Mucosa of stomach (tissue), 1 donor: ENCODE measurements around the gene LCN10.

Experiments
- H3K27me3 ChIP-seq: one replicate; pipeline ENCODE4 v1.7.0; 2013; ENCODE audit warnings: mild to moderate bottlenecking, low read length; ENCODE audit not compliant: control insufficient read depth, insufficient read depth
- H3K36me3 ChIP-seq: one replicate; pipeline ENCODE4 v1.7.0; 2013; ENCODE audit warnings: low read length; ENCODE audit not compliant: control insufficient read depth, insufficient read depth
- H3K4me1 ChIP-seq: one replicate; pipeline ENCODE4 v1.7.0; 2013; ENCODE audit warnings: mild to moderate bottlenecking, low read length; ENCODE audit not compliant: control insufficient read depth, insufficient read depth
- H3K4me3 ChIP-seq: one replicate; pipeline ENCODE4 v1.7.0; 2013; ENCODE audit warnings: low read length
- H3K9ac ChIP-seq: one replicate; pipeline ENCODE4 v1.7.0; 2013; ENCODE audit warnings: mild to moderate bottlenecking, low read length, moderate library complexity
- H3K9me3 ChIP-seq: one replicate; pipeline ENCODE4 v1.7.0; 2013; ENCODE audit warnings: mild to moderate bottlenecking, low read length, moderate library complexity; ENCODE audit not compliant: control insufficient read depth
- donor health status: Pancreatic carcinoma.

Gene LCN10

GRCh38 chr9:136740491-136740890 lies 2.2 kb downstream of the LCN10 start:
- Histone ChIP-seq H3K4me3 (no peak overlapping the region), H3K36me3 (no peaks in the 10 kb centered on the region), H3K27me3 (peaks cover 40% of the 10 kb centered on the region), H3K4me1 (peaks cover 12% of the 10 kb centered on the region), H3K9me3 (no peaks in the 10 kb centered on the region), H3K9ac (no peak overlapping the region)

GRCh38 chr9:136740069-136740468 lies 2.7 kb downstream of the LCN10 start:
- H3K9me3 ChIP-seq = no peaks in the 10 kb centered on the region
- H3K27me3 ChIP-seq = peaks cover 40% of the 10 kb centered on the region
- peaks cover 12% of the 10 kb centered on the region for H3K4me1 ChIP-seq
- no peak overlapping the region for H3K9ac ChIP-seq
- H3K4me3 ChIP-seq = no peak overlapping the region
- no peaks in the 10 kb centered on the region for H3K36me3 ChIP-seq

- no peak overlapping the region for H3K4me3 ChIP-seq
- H3K9ac ChIP-seq = no peak overlapping the region
- H3K4me1 ChIP-seq = peaks cover 12% of the 10 kb centered on the region
- no peaks in the 10 kb centered on the region for H3K9me3 ChIP-seq
- no peaks in the 10 kb centered on the region for H3K36me3 ChIP-seq
- peaks cover 40% of the 10 kb centered on the region for H3K27me3 ChIP-seq
Measured at GRCh38 chr9:136739509-136739908, 3.2 kb downstream of the LCN10 start.

GRCh38 chr9:136738960-136739359 lies 3.8 kb downstream of the LCN10 start:
- peaks cover 40% of the 10 kb centered on the region for H3K27me3 ChIP-seq
- H3K36me3 ChIP-seq = no peaks in the 10 kb centered on the region
- no peaks in the 10 kb centered on the region for H3K9me3 ChIP-seq
- H3K4me3 ChIP-seq = no peak overlapping the region
- H3K4me1 ChIP-seq = peaks cover 12% of the 10 kb centered on the region
- H3K9ac ChIP-seq = no peak overlapping the region

DNA sequence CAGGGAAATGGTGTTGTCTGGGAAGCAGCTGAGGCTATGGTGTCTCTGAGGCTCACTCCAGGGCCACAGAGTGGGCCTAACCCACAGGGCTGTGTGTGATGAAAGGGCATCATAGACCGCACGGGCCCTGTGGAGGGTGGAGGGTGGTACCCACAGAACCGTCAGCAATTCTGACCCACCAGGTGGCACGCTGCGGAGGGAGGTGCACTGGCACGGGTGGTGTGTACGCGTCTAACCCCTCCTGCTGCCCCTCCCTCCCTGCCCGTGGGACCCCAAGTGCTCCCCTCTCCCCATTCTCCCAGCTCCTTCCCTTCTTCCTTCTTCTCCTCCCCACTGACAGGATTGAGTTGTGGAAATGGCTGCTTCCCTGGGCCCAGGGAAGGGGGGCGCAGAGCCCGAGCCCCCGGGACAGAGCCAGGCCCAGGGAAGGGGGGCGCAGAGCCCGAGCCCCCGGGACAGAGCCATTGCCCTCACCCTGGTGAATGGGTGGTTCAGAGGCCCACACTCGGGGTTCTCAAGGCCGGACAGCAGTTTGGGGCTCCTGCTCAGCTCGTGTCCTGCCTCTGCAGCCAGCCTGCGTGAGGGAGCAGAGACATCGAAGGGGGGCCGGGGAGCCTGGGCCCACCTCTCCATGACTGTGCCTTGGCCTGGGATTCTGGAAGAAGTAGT lies 6.8 kb downstream of the LCN10 start:
- Histone ChIP-seq H3K27me3 (peaks cover 11% of the 10 kb centered on the region), H3K4me1 (no peaks in the 10 kb centered on the region), H3K4me3 (no peak overlapping the region), H3K9me3 (no peaks in the 10 kb centered on the region), H3K36me3 (no peaks in the 10 kb centered on the region), H3K9ac (no peak overlapping the region)

DNA sequence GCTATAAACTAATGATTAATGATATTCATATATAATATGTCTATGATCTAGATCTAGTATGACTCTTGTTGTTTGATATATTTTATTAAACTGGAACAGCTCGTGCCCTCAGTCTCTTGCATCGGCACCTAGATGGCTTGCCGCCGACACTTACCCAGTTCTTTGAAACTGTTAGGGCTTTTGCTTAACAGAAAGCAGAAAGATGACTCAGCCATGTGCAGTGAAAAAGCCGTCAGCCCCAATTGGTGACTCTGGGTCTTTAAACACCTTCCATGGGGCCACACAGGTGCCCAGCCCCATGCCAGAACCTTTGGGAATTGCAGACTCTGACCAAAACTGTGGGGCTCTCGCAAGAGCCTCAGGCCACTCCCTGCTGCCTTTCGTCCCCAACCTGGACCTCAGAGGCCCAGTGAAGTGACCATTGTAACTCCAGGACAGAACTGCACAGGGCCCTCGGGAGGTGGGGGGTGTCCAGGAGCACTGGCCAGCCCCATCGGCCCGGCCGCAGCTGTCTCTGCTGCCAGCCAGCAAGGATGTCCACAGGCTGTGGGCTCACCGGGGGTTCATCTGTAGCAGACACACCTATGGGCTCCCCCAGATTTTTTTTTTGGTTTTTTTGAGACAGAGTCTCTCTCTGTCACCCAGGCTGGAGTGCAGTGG lies 7.8 kb downstream of the LCN10 start:
- Histone ChIP-seq H3K9ac (no peak overlapping the region), H3K9me3 (no peaks in the 10 kb centered on the region), H3K36me3 (no peaks in the 10 kb centered on the region), H3K4me1 (no peaks in the 10 kb centered on the region), H3K4me3 (no peak overlapping the region), H3K27me3 (peaks cover 2% of the 10 kb centered on the region)

GRCh38 chr9:136733611-136734010 lies 9.1 kb downstream of the LCN10 start:
- no peak overlapping the region for H3K9ac ChIP-seq
- H3K27me3 ChIP-seq = no peaks in the 10 kb centered on the region
- no peaks in the 10 kb centered on the region for H3K9me3 ChIP-seq
- no peaks in the 10 kb centered on the region for H3K36me3 ChIP-seq
- no peak overlapping the region for H3K4me3 ChIP-seq
- peaks cover 5% of the 10 kb centered on the region for H3K4me1 ChIP-seq

DNA sequence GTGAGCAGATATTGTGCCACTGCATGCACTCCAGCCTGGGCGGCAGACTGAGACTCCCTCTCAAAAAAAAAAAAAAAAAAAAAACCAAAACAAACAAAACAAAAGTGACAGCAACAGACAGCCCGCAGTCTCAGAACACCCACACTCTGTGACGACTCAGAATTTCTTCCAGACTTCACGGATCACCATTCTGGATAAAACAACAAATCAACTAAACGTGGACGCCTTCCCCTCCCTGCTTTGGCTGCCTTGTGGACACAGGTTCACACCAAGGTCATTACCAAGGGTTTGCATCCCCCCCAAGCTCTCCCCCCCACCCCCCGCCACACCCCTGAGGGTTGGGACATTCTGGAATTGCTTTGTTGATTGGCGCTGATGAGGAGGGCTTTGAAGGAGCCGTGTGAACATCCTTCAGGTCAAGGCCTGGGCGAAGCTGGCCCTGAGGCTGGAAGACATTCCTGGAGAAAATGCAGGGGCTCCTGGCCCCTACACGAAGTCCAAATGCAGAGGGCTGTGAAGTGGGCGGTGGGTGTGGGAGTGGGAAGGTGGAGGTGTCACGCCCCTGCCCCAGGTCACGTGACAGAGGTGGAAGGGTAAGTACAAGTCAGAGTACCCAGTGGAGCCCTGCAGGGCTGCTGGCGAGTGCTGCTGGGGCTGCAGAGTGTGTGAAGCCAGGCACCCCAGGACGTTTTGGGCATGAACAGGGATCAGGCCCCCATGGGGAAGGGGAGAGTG lies 10.1 kb downstream of the LCN10 start:
- no peaks in the 10 kb centered on the region for H3K36me3 ChIP-seq
- no peak overlapping the region for H3K9ac ChIP-seq
- H3K4me1 ChIP-seq = peaks cover 5% of the 10 kb centered on the region
- H3K4me3 ChIP-seq = no peak overlapping the region
- H3K9me3 ChIP-seq = no peaks in the 10 kb centered on the region
- no peaks in the 10 kb centered on the region for H3K27me3 ChIP-seq

DNA sequence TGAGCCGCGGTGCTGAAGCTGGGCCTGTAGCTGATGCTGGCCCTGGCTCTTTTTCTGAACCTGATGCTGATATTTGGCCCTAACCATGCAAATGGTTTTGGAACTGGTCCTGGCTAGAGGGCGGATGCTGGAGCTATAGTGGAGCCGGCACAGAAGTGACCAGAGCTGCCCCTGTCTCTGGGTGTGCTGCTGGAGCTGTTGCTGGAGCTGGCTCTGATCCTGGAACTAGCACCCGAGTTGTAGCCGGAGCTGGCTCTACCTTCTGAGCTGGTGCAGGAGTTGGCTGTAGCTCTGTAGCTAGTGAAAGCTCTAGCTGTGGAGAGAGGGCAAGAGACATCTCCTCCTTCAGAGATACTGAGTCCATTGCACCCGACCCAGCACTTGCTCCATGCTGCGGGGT lies 12.8 kb downstream of the LCN10 start:
- H3K9me3 ChIP-seq = no peaks in the 10 kb centered on the region
- no peak overlapping the region for H3K4me3 ChIP-seq
- H3K9ac ChIP-seq = no peak overlapping the region
- H3K36me3 ChIP-seq = peaks cover 14% of the 10 kb centered on the region
- no peaks in the 10 kb centered on the region for H3K27me3 ChIP-seq
- peaks cover 28% of the 10 kb centered on the region for H3K4me1 ChIP-seq

DNA sequence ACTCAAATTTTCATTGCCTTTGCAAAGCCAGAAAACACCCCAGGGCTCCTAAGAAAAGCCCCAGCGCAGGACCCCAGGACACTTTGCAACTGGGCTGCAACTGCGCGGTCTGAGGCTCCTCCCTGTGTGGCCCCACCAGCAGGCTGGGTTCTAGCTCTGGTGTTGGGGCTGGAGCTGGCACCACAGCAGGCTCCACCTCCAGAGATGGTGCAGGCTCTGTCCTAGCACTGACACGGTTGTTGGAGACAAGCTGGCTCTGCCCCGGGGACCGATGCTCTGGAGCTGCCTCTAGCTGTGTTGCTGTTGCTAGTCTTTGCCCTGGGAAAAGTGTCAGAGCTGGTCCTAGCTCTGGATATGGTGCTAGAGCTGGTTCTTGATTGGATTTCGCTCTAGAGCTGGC lies 13.6 kb downstream of the LCN10 start:
- Histone ChIP-seq H3K4me3 (no peak overlapping the region), H3K27me3 (no peaks in the 10 kb centered on the region), H3K9me3 (no peaks in the 10 kb centered on the region), H3K9ac (peak overlapping the region; percentile 61), H3K36me3 (peaks cover 14% of the 10 kb centered on the region), H3K4me1 (peaks cover 28% of the 10 kb centered on the region)

DNA sequence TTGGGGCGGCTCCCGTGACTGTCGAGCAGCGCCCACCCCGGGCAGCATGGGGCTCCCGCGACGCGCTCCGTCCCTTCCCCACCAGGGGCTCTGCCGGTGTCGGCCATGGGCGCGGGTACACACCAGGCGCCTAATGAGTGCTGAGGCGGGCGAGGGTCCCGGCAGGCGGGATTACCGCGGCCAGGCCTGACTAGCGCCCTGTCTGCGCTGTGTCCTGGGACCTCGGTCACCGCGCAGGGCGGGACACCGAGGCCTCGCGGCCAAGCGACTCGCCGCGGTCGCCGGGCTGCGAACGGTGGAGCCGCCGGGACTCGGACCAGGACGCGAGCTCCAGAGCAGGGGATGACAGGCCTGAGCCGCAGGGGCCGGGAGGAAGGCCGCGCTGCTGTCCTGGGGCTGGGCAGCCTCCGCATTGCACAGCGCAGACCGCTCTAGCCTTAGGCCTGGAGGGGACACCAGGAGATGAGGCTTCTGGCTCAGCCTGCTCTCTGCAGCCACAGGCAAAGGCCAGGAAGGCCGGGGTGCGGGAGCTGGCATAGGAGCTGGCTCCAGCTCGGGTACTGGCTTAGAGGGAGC lies 14.1 kb downstream of the LCN10 start:
- Histone ChIP-seq H3K27me3 (no peaks in the 10 kb centered on the region), H3K9ac (peak overlapping the region; percentile 61), H3K4me1 (peaks cover 28% of the 10 kb centered on the region), H3K36me3 (peaks cover 15% of the 10 kb centered on the region), H3K9me3 (no peaks in the 10 kb centered on the region), H3K4me3 (peak overlapping the region; percentile 60)

DNA sequence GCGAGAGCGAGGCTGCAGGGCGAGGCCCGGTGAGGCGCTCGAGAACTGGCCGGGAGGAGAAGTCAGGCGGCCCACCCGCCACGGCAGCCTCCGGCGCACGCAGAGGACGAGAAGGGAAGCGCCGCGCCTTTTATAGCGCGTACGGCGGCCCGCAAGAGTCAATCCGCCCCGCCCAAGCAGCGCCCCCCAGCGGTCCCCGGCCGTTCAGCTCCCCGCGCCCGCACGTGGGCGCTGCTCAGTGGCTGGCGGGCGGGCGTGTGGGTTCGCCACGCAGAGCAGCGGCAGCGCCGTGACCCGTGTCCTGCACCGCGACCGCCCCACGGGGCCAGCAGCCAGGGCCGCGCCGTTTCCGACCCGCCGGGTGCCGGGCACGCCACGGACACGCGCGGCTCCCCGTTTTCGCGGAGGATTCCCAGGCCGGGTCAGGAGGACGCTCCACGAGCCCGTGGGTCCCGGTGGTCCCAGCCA lies 14.6 kb downstream of the LCN10 start:
- H3K27me3 ChIP-seq = no peaks in the 10 kb centered on the region
- H3K4me1 ChIP-seq = peaks cover 28% of the 10 kb centered on the region
- H3K36me3 ChIP-seq = peaks cover 20% of the 10 kb centered on the region
- H3K9ac ChIP-seq = peak overlapping the region; percentile 89
- no peaks in the 10 kb centered on the region for H3K9me3 ChIP-seq
- peak overlapping the region; percentile 98 for H3K4me3 ChIP-seq
